D721Med (cell line): ENCODE results near the gene CDC27.

Experiments
- DNase-seq: peaks from one replicate; pipeline ENCODE4 v3.0.0; 2011; ENCODE audit warnings: low spot score; ENCODE audit not compliant: insufficient read length
- FAIRE-seq: peaks from 2 replicates; lab custom pipeline; 2011; peaks lifted over from hg19 to GRCh38; lab: Jason Lieb, UNC
- TF ChIP-seq, protein P1 (sequence below): IDR thresholded peaks from 2 replicates; pipeline ENCODE4 v1.5.1; 2012; ENCODE audit warnings: mild to moderate bottlenecking, control low read depth; ENCODE audit not compliant: insufficient read depth; ENCODE audit errors: missing control alignments

CDC27 gene, protein sequence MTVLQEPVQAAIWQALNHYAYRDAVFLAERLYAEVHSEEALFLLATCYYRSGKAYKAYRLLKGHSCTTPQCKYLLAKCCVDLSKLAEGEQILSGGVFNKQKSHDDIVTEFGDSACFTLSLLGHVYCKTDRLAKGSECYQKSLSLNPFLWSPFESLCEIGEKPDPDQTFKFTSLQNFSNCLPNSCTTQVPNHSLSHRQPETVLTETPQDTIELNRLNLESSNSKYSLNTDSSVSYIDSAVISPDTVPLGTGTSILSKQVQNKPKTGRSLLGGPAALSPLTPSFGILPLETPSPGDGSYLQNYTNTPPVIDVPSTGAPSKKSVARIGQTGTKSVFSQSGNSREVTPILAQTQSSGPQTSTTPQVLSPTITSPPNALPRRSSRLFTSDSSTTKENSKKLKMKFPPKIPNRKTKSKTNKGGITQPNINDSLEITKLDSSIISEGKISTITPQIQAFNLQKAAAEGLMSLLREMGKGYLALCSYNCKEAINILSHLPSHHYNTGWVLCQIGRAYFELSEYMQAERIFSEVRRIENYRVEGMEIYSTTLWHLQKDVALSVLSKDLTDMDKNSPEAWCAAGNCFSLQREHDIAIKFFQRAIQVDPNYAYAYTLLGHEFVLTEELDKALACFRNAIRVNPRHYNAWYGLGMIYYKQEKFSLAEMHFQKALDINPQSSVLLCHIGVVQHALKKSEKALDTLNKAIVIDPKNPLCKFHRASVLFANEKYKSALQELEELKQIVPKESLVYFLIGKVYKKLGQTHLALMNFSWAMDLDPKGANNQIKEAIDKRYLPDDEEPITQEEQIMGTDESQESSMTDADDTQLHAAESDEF

DNA sequence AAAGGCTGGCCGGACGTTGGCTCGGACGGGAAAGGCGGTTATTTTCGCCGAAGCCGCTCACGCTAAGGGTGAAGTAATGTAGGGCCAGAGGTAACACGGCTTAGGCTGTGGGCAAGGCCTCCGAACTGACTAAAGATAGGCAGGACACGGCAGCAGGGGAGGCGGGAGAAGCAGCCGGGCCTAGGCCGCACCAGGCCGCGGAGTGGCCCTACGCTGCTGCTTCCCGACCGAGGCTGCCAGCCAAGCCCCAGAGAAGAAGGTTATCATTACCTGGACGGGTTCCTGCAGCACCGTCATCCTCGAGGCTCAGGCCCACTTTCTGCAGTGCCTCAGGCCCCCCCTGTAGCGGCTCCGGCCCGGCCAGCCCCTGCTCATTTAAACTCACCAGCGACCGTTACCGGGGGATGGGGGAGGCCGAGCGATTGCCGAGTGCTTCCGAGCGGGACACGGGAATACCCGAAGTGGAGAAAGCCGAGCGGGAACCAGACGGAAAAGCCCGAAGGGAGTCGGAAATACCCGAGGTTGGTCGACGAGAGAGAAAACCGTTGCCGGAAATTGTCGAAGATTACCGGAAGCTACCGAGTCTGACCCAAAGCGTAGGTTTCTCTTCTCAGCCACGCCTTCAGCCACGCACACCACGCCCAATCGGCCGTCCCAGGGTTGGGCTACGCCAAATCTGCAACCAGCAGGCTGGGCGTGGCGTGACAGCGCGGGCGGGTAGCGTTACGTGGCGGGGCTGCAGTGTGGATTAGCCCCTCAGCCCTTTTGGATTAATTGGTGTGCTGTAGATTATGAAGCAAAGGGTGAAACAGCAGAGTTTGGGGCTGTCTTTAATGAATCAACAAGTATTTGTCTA, at the start of gene CDC27:
TSS of gene CDC27 (minus strand) at position 420 of the 856 bp plus-strand sequence. CDS start at position 297, 123 bp downstream.
- peak; percentile 78 for DNase-seq
- TF ChIP-seq, protein P1, sequence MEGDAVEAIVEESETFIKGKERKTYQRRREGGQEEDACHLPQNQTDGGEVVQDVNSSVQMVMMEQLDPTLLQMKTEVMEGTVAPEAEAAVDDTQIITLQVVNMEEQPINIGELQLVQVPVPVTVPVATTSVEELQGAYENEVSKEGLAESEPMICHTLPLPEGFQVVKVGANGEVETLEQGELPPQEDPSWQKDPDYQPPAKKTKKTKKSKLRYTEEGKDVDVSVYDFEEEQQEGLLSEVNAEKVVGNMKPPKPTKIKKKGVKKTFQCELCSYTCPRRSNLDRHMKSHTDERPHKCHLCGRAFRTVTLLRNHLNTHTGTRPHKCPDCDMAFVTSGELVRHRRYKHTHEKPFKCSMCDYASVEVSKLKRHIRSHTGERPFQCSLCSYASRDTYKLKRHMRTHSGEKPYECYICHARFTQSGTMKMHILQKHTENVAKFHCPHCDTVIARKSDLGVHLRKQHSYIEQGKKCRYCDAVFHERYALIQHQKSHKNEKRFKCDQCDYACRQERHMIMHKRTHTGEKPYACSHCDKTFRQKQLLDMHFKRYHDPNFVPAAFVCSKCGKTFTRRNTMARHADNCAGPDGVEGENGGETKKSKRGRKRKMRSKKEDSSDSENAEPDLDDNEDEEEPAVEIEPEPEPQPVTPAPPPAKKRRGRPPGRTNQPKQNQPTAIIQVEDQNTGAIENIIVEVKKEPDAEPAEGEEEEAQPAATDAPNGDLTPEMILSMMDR = no peak
- no peak for FAIRE-seq

DNA sequence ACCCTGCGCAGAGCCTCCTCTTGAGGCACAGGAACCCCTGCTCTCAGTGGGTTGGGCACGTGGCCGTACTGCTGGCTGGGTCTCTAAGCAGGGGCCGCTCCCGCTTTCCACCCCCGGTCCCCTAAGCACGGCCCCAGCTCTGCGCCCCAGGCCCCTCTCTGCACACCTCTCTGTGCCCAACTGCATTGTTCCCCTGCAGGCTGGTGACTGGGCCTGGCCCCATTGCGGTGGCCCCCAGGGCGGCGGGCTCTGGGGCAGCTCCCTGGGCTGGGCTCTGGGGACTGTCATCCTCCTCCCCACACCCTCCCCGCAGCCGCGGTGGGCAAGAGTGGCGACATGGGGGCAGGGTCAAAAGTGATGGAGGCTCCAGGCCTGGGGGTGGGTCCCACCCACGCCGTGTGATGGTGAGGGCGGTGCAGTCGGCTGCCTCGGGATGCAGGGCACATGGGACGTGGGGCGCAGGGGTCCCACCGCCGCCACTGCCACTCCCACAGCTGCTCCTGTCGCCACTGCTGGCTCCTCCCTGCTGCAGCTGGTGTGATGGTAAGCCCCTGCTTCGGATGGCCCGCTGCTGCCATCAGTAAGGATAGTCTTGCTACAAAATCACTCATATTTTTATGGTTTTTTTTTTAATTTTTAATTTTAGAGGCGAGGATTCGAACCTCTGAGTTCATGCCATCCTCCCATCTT, 49.4 kb upstream of the CDC27 start:
- DNase-seq = no peak
- TF ChIP-seq, protein P1 = no peak
- no peak for FAIRE-seq

DNA sequence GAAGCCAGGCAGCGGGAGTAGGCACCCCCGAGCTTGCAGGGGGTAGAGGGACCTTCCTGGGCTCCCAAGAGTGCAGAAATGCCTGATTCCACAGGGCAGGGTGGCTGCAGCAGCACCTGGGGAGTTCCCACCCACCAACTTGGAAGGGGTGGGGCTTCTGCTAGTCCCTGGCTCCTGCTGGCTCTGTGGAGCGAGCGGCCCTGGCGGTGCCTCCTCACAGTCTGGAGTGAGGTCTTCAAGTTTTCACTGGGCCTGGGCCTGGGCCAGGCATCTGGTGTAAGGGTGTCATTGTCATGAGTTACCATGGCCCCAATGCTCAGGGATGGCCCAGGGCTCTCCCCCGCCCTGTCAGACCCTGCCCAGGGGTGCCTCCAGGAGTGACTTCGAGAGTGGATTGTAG, 48.7 kb upstream of the CDC27 start:
- DNase-seq = no peak
- TF ChIP-seq, protein P1 = no peak
- no peak for FAIRE-seq

DNA sequence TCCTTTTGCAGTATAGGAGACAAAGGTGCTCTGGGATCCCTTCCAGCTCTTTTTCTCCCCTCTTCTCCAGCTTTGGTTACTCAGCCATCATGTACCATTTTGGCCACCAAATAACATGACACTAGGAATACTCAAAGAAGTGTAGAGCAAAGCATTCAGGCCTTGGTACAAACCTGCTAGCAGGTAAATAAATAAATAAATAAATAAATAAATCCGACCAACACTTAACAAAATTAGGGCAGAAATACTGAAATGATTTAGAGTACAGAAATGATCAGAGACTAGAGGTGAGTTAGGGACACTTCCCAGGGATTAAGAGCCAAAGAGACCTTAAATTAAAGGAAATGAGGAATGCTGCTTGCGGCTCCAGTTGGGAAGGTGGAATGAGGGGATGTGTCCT, 46.8 kb upstream of the CDC27 start:
- TF ChIP-seq, protein P1 = no peak
- FAIRE-seq = no peak

DNA sequence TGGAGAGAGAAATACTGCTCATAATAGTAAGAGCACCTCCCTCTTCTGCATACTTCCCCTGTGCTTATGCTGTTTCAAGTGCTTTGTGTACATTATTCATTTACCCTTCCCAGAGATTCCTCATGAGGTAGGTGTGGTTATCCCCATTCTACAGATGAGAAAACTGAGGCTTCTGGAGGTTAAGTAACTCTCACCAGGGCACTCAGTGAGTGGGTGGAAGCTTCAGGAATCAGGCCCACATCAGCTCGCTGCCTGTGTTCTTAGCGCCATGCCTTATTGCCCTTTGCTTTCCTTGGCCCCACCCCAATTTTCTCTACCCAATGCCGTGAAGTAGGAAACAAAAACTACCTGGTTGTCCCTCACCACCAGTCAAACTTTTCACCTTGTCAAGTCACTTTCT, 46.4 kb upstream of the CDC27 start:
- DNase-seq (no peak), FAIRE-seq (no peak)
- TF ChIP-seq, protein P1 = no peak

More for the DNA sequence above, 46.8 kb upstream of the CDC27 start:
- no peak for DNase-seq

DNA sequence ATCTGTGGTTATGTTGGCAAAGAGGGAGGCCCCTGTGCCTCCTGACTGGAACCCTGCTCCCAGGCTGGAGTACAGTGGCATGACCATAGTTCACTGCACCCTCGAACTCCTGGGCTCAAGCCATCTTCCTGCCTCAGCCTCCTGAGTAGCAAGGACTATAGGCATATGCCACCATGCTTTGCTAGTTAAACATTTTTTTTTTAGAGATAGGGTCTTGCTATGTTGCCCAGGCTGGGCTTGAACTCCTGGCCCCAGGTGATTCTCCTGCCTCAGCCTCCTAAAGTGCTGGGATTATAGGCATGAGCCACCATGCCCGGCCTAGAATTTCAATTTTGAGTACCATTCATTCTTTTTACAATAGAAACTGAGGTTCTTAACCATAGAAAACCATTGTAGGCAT, 43.4 kb upstream of the CDC27 start:
- FAIRE-seq (no peak), DNase-seq (no peak)
- TF ChIP-seq, protein P1 = no peak
